GM12878 (cell line): ENCODE measurements around the gene TESK1. TPM values are rescaled to one million over a fixed set of nuclear protein-coding genes. Genes with fewer than 3 reads are reported as not detected.

Source experiments
- BCLAF1 ChIP-seq: fragments of 450-650 bp; IDR thresholded peaks from 2 replicates; pipeline ENCODE4 v1.6.1; 2017; ENCODE audit warnings: antibody characterized with exemption, mild to moderate bottlenecking, moderate library complexity
- NBN ChIP-seq: fragments of 450-650 bp; IDR thresholded peaks from 2 replicates; pipeline ENCODE4 v1.6.1; 2016
- RAD21 ChIP-seq: IDR thresholded peaks from 2 replicates; pipeline ENCODE4 v1.6.1; 2011; ENCODE audit warnings: mild to moderate bottlenecking, low read depth, low read length, moderate library complexity; ENCODE audit not compliant: insufficient read depth
- SKIL ChIP-seq: fragments of 450-650 bp; IDR thresholded peaks from 2 replicates; pipeline ENCODE4 v1.6.1; 2017; ENCODE audit warnings: mild to moderate bottlenecking, low read depth, inconsistent platforms; ENCODE audit not compliant: poor library complexity, severe bottlenecking
- polyA plus RNA-seq, 11 experiments: library from polyadenylated mRNA; depleted of rRNA in 4 of 11; unstranded in 6 of 11; stranded (reverse) in 5 of 11; fragments of >200 nt; fragmentation: Nextera tagmentation in 4 of 11; fragmentation: Illumina TruSeq in 1 of 11; extraction: Ambion mirVana in 4 of 11; extraction: Trizol in 1 of 11; gene quantifications; 1 replicate in 1 of 11; 2 replicates in 10 of 11; pipeline versions ENCODE4 v1.2.1 to v1.2.3, GENCODE V29; 2011 to 2016; ENCODE audit warnings: inconsistent platforms in 2 of 11, missing spikeins in 2 of 11, low read depth in 1 of 11
- total RNA-seq, 4 experiments: library from RNA; depleted of rRNA in 3 of 4; stranded (reverse); fragments of >200 nt in 3 of 4; fragmentation: Illumina TruSeq in 1 of 4; extraction: Trizol in 1 of 4; gene quantifications; 2 replicates each; pipeline versions ENCODE4 v1.2.1 to v1.2.3, GENCODE V29; 2013 to 2021
- TF ChIP-seq, protein P1 (sequence below): IDR thresholded peaks from 2 replicates; pipeline ENCODE4 v1.6.1; 2012; ENCODE audit warnings: low read depth, low read length, improper control_type of control experiment

TESK1 gene
- total and polyA plus RNA-seq, 10 of the 15 experiments (the other 5 are each of a cell fraction or from before 2014, with no cell fraction given) = 0.16 to 19.5 (median 7.9) TPM; not detected in 1

GRCh38 chr9:35649431-35650340 lies 44.6 kb downstream of the TESK1 start (continued):
- TF ChIP-seq BCLAF1 (no peak), RAD21 (0 out of 2 replicates have a peak, but pooled peaks have one; percentile 12), NBN (0 out of 2 replicates have a peak, but pooled peaks have one; percentile 31), SKIL (peak; percentile 23)
- TF ChIP-seq, protein P1, sequence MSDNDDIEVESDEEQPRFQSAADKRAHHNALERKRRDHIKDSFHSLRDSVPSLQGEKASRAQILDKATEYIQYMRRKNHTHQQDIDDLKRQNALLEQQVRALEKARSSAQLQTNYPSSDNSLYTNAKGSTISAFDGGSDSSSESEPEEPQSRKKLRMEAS = no peak
